GM18526 (cell line): ENCODE results near the gene RAB7B.

Experiments
- POLR2A ChIP-seq: IDR thresholded peaks from 3 replicates; pipeline ENCODE4 v1.6.1; 2011; ENCODE audit not compliant: insufficient read length; ENCODE audit errors: extremely low read depth

Gene RAB7B

DNA sequence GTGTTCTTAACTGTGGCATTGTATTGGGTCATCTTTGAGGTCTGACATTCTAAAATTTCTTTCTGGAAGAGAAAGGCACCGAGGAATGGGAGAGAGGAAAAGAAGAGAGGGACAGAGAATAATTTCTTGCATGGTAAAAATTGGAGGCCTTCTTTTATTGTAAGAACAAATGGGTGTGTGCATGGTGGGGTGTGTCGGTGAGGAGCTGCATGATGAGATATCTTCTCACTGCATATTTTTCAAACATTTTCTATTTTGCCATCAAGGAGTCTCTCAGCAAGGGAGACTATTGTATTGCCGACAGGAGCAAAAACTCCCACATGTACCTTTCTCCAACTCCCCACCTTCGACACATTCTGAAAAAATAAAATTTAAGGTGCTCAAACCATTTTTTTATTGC is 27.0 kb upstream of the RAB7B start:
- no peak for TF ChIP-seq POLR2A

DNA sequence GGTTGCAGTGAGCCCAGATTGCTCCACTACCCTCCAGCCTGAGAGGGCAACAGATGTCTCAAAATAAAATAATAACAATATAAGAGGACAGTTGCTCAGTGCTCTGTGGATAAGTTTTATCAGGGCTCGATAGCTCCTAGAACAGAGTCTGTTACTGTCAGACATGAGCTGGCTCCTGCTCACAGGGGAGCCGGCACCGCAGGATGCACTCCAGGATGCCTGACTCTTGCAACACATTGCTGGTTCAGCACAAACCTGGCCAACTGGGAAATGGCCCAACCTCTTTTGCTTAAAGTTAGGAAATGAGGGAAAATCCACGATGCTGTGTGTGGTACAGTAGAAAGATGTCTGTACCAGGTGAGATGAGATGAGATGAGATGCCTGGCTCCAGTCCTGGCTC is 26.3 kb upstream of the RAB7B start:
- no peak for TF ChIP-seq POLR2A

DNA sequence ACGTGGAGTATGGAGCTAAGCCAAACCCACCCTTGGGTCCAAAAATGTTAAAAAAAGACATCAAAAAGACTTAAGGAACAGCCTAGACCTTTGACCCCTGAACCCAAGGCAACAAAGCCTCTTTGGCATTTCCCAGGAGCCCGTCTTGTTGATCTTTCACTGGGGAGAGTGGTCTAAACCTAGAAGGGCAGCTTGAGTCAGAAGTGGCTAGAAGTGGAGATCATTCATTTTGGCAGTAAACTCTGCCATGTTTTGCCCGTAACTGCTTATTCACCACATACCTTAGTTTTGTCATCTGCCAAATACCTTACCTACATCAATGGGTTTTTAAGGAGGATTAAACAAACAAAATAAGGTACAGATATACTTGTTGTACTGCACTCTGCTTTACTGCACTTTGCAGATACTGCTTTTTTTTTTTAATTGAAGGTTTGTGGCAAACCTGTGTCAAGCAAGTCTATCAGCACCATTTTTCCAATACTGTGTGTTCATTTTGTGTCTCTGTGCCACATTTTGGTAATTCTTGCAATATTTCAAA is 22.2 kb upstream of the RAB7B start:
- no peak for TF ChIP-seq POLR2A

DNA sequence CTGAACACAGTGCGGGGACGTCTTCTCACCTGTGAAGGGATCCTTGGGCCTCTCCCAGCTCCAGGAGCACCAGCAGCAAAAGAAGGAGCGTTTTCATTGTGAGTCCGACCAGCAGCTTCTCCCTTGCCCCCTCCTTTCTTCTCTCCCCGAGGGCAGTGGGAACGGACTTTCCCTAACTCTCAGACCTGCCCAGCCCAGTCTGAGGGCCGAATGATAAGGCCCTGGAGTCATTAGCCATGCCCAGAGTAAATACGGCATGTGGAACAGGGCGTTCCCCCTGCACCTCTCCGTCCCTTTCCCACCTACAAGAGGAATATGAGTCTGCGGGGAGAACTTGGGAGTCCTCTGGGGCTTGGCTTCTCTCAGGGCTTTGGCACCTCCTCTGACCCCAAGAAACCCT is 20.5 kb upstream of the RAB7B start, which contains the start of gene CTSE:
TSS of gene CTSE (minus strand) at position 201 of the 400 bp plus-strand sequence. CDS start at position 97, 104 bp downstream.
- no peak for TF ChIP-seq POLR2A

DNA sequence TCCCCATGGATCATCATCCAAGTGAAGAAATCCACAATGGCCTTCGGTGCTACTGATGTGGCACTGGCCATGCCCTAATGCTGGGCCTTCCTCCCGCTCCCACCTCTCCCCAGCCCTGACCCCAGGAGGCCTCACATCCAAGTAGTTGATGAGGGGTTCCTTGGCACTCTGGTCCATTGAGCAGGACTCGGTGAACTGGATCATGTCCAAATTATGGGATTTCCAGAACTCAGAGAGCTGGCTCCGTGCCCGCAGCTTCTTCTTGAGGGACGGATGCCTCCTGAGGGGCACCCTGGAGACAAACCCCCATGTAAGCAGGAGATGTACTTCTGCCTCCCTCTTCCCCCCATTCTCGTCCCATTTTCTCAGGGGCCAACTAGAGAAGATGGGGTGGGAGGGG is 19.6 kb upstream of the RAB7B start:
- TF ChIP-seq POLR2A = no peak

- no peak for TF ChIP-seq POLR2A
These were observed 18.6 kb upstream of the RAB7B start for GRCh38 chr1:206021626-206022365.

DNA sequence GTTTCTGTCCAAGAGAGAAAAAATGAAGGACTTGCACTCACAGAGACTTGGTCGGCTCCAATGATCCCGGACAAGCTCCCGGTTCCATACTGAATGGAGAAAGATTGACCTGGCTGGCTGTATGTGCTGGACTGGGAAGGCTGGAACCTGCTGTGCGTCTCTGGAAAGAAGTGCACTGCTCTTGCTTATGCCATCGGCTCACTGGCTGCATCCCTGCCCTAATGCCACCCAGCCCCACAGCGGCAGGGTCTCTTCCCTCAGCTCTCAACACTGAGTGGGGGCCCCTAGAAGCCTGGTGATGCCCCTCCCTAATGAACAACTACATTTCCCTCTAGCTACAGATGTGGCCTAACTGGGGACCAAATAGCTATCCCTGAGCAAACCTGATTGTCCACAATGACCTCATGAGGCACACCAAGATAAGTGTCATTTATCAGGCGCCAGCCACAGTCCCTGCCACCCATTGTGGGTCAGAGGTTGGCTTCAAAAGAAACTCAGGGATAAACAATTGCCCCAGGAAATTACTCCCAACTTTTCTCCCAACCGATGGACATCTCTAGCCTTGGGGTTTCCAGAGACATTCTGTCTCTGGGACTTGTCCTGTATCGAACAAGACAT is 17.9 kb upstream of the RAB7B start:
- no peak for TF ChIP-seq POLR2A

DNA sequence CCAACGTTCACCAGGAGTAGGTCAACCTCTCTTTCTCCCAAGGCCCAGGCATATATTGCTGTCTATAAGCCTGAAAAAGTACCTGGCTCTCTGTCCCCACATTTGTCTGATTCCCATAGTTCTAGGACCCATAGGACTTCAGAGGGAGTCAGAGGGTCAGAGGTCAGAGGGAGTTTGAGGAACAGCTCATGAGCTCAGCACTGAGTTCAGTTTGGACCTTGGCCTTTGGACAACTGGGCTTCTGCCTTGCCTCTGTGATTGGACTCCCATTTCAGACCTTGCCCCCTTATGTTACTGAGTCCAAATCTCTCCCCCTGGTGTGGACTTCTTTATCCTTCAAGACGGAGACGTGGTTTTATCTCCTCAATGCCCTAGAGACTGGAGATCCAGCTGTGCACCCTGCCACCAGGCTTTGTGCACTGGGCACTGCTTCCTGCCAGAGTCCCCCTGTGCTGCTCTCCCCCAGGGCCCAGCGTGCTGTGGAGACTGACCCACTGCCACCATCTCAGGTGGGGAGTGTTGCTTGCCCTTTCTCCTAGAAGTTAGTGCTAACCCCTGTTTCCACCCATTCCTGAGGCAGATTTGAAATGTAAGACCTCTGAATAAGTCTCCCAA is 17.3 kb upstream of the RAB7B start:
- no peak for TF ChIP-seq POLR2A

GRCh38 chr1:206015071-206015470 is 11.9 kb upstream of the RAB7B start:
- no peak for TF ChIP-seq POLR2A

- TF ChIP-seq POLR2A = no peak
These were observed 11.4 kb upstream of the RAB7B start for GRCh38 chr1:206014601-206015000.

DNA sequence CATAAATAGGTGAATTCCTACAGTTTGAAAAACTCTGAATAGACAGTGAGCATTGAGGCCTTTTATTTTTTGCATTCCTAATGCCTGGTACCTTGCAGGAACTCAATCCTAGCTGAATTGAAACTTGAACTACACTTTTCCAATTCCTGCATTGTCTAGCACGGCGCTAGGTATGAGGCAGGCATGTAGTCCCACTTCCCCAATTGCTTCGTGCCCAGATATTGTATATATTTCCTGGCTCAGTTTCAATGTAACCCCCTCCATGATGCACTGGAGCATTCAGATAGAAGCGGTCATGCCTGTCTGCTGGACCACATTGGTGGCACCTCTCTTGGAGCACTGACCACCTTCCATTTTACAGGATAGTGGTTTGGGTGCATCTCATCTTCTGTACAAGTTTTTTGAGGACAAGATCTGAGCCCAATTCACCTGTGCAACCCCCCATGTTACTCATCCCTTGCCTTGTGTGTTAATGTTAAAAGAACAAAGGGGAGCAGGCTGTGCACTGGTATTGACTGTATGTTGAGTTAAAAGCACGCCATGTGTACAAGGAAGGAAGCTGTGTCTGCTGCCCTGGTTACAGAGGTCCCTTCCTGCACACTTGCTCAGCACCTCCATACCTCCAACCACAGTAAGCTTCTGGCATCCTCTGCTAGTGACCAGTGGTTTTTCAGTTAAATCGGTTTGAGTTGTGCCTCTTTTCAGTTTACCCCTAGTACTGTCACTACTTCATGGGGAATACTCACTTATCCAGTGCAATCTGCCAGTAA is 10.0 kb upstream of the RAB7B start:
- no peak for TF ChIP-seq POLR2A

- no peak for TF ChIP-seq POLR2A
These were observed 9.1 kb upstream of the RAB7B start for GRCh38 chr1:206012086-206012859.

DNA sequence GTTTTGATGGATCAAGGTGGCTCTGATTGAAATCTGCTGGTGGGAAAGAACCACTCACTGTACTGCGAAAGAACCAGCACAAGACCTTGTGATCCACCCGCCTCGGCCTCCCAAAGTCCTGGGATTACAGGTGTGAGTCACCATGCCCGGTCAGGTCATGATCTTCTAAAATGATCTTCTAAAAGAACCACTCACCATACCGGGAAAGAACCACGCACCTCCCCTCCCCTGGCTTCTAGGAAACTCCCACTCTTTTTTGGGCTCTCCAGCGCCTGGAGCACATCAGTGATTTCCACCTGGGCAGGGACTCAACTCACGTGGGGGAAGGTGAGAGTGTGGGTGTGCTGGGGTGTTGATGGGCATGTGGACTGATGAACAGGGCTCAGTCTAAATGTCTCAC is 7.9 kb upstream of the RAB7B start:
- no peak for TF ChIP-seq POLR2A

DNA sequence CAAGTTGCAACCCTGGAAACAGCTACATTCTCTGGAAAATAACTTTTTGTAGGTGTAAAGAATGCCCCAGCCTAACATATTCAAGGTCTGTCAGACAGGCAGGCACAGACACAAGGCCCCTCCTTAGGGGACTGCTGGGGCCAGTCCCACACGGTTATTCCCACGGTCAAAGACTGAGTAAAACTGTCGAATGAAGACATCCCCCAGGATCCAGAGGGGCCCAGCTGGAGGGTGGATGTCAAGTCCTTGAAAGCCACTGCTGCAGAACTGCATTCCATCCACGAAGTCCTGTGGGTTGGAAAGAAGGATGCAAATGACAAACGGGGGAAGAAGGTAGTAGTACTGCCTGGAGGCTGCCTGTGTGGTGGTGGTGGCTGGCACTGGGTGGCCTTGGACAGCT is 6.9 kb upstream of the RAB7B start:
- no peak for TF ChIP-seq POLR2A

DNA sequence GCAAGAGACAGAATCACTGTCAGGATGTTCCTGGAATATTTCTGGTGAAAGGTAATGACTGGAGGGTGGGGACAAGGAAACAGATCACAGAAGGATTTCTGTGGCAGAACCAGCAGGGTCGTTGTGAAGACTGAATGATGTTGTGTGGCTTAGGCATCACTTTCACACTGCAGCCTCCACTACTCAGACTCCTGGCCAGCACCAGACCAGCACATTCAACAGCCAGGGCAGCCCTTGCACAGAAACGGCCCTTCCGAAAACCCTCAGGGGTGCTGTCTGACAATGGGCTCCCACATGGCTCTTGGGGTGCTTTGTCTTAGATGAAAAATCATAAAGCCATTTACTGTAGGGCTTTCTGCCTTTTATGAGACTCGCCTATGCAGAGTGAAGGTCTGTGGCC is 3.8 kb upstream of the RAB7B start:
- no peak for TF ChIP-seq POLR2A

GRCh38 chr1:206005778-206006180 is 2.6 kb upstream of the RAB7B start:
- TF ChIP-seq POLR2A = no peak
